Stomach (tissue), 4 donors: Measurements from ENCODE around the gene GLIPR2.

Experiments used
- POLR2A ChIP-seq, 4 donors: fragments of 450-650 bp; IDR thresholded peaks; one replicate each; pipeline ENCODE4 v1.6.1; 2016; ENCODE audit warnings: antibody characterized with exemption in 4 of 4, control low read depth in 2 of 4, mild to moderate bottlenecking in 1 of 4, moderate library complexity in 1 of 4
- TF ChIP-seq, protein P1 (sequence below), 7 experiments: fragments of 450-650 bp in 4 of 7; fragments of 200-600 bp in 3 of 7; sonication (generic) in 3 of 7; IDR thresholded peaks; one replicate each; pipeline ENCODE4 v1.5.1; 2016 to 2019; ENCODE audit warnings: antibody characterized with exemption in 7 of 7, control low read depth in 2 of 7, mild to moderate bottlenecking in 1 of 7

DNA sequence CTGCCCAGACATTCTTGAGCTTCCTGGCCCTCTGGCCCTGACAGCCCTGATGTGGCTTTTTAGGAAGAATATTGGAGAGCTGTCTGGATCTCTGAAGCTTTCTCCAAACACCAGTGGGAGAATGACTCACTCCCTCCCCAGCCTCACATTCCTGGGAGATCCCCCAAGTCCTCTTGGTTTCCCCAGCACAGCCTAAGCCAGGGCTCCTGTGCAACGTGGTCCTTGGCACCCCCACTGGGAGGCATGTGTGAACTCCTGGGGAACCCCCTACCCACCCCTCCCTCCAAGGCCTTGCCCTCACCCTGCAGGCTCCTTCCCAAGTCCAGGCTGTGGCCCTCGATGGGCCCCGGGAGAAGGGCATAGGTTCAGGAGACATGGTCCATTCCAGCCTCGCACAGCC lies 12.7 kb downstream of the GLIPR2 start:
- TF ChIP-seq, protein P1, sequence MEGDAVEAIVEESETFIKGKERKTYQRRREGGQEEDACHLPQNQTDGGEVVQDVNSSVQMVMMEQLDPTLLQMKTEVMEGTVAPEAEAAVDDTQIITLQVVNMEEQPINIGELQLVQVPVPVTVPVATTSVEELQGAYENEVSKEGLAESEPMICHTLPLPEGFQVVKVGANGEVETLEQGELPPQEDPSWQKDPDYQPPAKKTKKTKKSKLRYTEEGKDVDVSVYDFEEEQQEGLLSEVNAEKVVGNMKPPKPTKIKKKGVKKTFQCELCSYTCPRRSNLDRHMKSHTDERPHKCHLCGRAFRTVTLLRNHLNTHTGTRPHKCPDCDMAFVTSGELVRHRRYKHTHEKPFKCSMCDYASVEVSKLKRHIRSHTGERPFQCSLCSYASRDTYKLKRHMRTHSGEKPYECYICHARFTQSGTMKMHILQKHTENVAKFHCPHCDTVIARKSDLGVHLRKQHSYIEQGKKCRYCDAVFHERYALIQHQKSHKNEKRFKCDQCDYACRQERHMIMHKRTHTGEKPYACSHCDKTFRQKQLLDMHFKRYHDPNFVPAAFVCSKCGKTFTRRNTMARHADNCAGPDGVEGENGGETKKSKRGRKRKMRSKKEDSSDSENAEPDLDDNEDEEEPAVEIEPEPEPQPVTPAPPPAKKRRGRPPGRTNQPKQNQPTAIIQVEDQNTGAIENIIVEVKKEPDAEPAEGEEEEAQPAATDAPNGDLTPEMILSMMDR (IDR thresholded peaks at IDR 0.05), result no peak
- no peak for TF ChIP-seq POLR2A (IDR thresholded peaks at IDR 0.05)
